A673 (cell line): Measurements from ENCODE around the gene IL23R. TPM values are rescaled to one million over a fixed set of nuclear protein-coding genes. Genes with fewer than 3 reads are reported as not detected.

ENCODE experiments used
- BruUV-seq: library from RNA; stranded (reverse); fragments of 400-500 nt; replicated peaks from 2 replicates; lab custom pipeline; 2021; lab: Mats Ljungman, UMichigan
- CTCF ChIA-PET: fragments of 300-600 bp; sonication (Branson Sonifier 250); formaldehyde crosslinking; loops from one replicate; lab custom pipeline; 2022; ENCODE audit warnings: antibody characterized with exemption; lab: Charles Lee
- POLR2A ChIA-PET: fragments of 300-600 bp; sonication (Branson Sonifier 250); formaldehyde crosslinking; loops from one replicate; lab custom pipeline; 2022; ENCODE audit warnings: antibody characterized with exemption; ENCODE audit not compliant: low non-redundant PET; lab: Charles Lee
- DNase-seq: peaks from one replicate; pipeline ENCODE4 v3.0.0-alpha.2; 2015; ENCODE audit warnings: low spot score
- H3K27ac ChIP-seq: fragments of 200-600 bp; sonication (generic); 2 replicates; pipeline ENCODE4 v1.5.1; 2016; ENCODE audit warnings: mixed run types, low read depth, mild to moderate bottlenecking, mixed read lengths, antibody characterized with exemption, low read length; ENCODE audit not compliant: poor library complexity, severe bottlenecking
- H3K27me3 ChIP-seq: fragments of 200-600 bp; sonication (generic); replicated peaks from 2 replicates; pipeline ENCODE4 v1.6.1; 2017; ENCODE audit warnings: mixed run types, low read depth, mild to moderate bottlenecking, mixed read lengths, antibody characterized with exemption, low read length; ENCODE audit not compliant: insufficient read depth, poor library complexity
- H3K36me3 ChIP-seq: fragments of 200-600 bp; sonication (generic); 2 replicates; pipeline ENCODE4 v1.6.1; 2016; ENCODE audit warnings: mixed run types, mild to moderate bottlenecking, mixed read lengths, antibody characterized with exemption, low read length; ENCODE audit not compliant: insufficient read depth, poor library complexity, severe bottlenecking
- H3K4me1 ChIP-seq: fragments of 200-600 bp; sonication (generic); 2 replicates; pipeline ENCODE4 v1.6.1; 2017; ENCODE audit warnings: mixed run types, mild to moderate bottlenecking, mixed read lengths, antibody characterized with exemption, low read length; ENCODE audit not compliant: insufficient read depth, poor library complexity, severe bottlenecking
- H3K4me3 ChIP-seq: fragments of 200-600 bp; sonication (generic); 2 replicates; pipeline ENCODE4 v1.5.1; 2016; ENCODE audit warnings: low read depth, mixed run types, mild to moderate bottlenecking, mixed read lengths, low read length; ENCODE audit not compliant: poor library complexity, severe bottlenecking
- H3K9me3 ChIP-seq: fragments of 200-600 bp; sonication (generic); 2 replicates; pipeline ENCODE4 v1.6.1; 2016; ENCODE audit warnings: mixed run types, low read depth, mild to moderate bottlenecking, mixed read lengths, antibody characterized with exemption, low read length; ENCODE audit not compliant: poor library complexity, severe bottlenecking
- EZH2 ChIP-seq: fragments of 200-600 bp; sonication (generic); IDR thresholded peaks from 2 replicates; pipeline ENCODE4 v1.6.1; 2017; ENCODE audit warnings: borderline replicate concordance, low read depth, mild to moderate bottlenecking, mixed read lengths, antibody characterized with exemption, low read length; ENCODE audit not compliant: poor library complexity, severe bottlenecking
- intact Hi-C: fragments of 100-400 bp; cut with micrococcal nuclease; formaldehyde crosslinking; loops from one replicate; pipeline ENCODE4 v1.10.0; 2022; ENCODE audit not compliant: unreplicated experiment
- total RNA-seq: library from RNA; stranded (reverse); gene quantifications from 2 replicates; pipeline ENCODE4 v1.2.3, GENCODE V29; 2021
- TF ChIP-seq, protein P1 (sequence below): fragments of 300-800, 200-600 bp; sonication (generic); conservative IDR thresholded peaks from 2 replicates; pipeline ENCODE4 v1.5.1; 2017; ENCODE audit warnings: low read depth, mild to moderate bottlenecking, antibody characterized with exemption, low read length, moderate library complexity, mixed read lengths

Gene IL23R
- total RNA-seq, 1 experiment from 2014 or later: not detected

DNA sequence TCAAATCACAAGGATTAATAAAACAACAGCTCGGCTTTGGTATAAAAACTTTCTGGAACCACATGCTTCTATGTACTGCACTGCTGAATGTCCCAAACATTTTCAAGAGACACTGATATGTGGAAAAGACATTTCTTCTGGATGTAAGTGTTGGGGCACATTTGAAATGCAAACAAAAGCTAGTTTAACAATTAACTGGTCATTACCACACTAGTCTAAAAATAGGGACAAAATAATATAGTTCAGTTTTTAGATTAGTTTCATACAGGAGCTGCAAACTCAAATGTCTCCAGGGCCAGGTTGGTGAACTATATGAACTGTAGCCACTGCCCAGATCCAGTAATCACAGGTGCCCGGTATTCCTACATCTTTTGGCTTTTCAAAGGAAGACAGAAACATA is 3.2 kb downstream of the IL23R start:
- no peak for TF ChIP-seq EZH2
- TF ChIP-seq, protein P1, sequence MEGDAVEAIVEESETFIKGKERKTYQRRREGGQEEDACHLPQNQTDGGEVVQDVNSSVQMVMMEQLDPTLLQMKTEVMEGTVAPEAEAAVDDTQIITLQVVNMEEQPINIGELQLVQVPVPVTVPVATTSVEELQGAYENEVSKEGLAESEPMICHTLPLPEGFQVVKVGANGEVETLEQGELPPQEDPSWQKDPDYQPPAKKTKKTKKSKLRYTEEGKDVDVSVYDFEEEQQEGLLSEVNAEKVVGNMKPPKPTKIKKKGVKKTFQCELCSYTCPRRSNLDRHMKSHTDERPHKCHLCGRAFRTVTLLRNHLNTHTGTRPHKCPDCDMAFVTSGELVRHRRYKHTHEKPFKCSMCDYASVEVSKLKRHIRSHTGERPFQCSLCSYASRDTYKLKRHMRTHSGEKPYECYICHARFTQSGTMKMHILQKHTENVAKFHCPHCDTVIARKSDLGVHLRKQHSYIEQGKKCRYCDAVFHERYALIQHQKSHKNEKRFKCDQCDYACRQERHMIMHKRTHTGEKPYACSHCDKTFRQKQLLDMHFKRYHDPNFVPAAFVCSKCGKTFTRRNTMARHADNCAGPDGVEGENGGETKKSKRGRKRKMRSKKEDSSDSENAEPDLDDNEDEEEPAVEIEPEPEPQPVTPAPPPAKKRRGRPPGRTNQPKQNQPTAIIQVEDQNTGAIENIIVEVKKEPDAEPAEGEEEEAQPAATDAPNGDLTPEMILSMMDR: no peak
- no TSS peak for BruUV-seq
- H3K36me3 ChIP-seq: no peaks in the 10 kb centered on the region
- no peaks in the 10 kb centered on the region for H3K4me1 ChIP-seq
- no peak overlapping the region for H3K27ac ChIP-seq
- ChIA-PET CTCF (no interaction called here), POLR2A (no interaction called here)
- DNase-seq: no peak
- intact Hi-C loops: no loop called here
- no peak overlapping the region for H3K4me3 ChIP-seq
- H3K27me3 ChIP-seq: no peaks in the 10 kb centered on the region
- no peaks in the 10 kb centered on the region for H3K9me3 ChIP-seq

DNA sequence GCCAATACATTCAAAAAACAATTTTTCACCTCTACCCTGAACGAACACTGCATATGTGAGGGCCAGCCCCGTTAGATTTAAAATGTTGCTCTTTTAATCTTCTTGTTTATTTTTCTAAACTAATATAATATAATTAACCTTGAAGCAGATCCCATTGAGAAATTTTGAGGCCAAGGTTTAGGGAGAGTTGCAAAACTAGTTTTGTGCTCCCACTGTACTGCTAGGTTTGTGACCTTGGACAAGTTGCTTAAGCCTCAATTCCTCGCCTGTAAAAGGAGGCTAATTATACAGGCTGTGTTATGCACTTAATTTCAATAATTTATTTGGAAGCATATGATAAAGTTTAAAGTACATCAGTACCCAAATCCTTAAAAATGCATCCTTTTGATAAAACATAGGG is 3.7 kb downstream of the IL23R start:
- POLR2A ChIA-PET: no interaction called here
- no peak overlapping the region for H3K4me3 ChIP-seq
- intact Hi-C loops: no loop called here
- CTCF ChIA-PET: no interaction called here
- no peaks in the 10 kb centered on the region for H3K36me3 ChIP-seq
- H3K27me3 ChIP-seq: no peaks in the 10 kb centered on the region
- no peak overlapping the region for H3K27ac ChIP-seq
- no peaks in the 10 kb centered on the region for H3K4me1 ChIP-seq
- TF ChIP-seq, protein P1: no peak
- H3K9me3 ChIP-seq: no peaks in the 10 kb centered on the region
- DNase-seq: no peak
- BruUV-seq: no TSS peak

DNA sequence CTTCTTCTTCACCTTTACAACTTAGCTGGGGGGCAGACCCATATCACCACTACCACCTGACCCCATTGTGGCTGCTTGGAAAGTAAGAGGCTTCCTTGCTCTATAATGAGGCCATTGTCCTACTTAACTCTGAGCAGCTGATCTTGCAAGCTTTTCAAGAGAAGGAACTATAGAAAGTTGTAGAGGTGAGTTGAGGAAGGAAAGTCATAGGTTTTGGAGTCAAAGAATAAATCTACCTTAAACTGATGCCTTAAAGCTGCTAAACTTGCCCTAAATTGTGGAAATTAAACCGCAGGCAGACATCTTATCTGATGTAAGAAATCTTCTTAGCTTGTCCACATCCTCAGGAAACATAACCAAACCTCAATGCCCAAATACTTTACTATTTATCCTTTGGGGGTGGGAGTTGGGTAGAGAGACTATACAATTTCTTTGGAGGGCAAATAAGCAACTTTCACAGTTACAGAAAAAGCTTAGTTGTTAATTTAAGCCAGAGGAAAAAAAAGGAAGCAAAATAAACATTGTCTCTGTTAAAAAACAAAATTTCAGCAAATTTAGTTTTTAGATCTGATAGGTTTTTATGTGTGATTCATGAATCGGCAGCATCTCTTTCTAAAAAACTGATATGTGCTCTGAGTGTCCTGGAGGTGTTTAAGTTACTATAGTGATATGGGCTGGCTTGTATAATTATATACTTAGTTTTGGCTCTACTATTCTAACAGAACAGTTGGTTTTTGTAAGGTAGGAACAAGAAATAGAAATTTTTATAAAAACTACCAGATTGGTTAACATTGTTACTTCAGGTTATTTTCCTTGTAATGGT is 4.7 kb downstream of the IL23R start:
- H3K36me3 ChIP-seq: no peaks in the 10 kb centered on the region
- H3K27me3 ChIP-seq: no peaks in the 10 kb centered on the region
- CTCF ChIA-PET: no interaction called here
- BruUV-seq: no TSS peak
- no peak overlapping the region for H3K27ac ChIP-seq
- H3K4me1 ChIP-seq: no peaks in the 10 kb centered on the region
- intact Hi-C loops: no loop called here
- H3K9me3 ChIP-seq: no peaks in the 10 kb centered on the region
- POLR2A ChIA-PET: no interaction called here
- TF ChIP-seq, protein P1: no peak
- TF ChIP-seq EZH2: no peak
- no peak for DNase-seq
- no peak overlapping the region for H3K4me3 ChIP-seq
